Mononuclear cell (primary cell): ENCODE data around the gene KIF26B. TPM values are rescaled to one million over a fixed set of nuclear protein-coding genes. Genes with fewer than 3 reads are reported as not detected.
"Not testable (repeated sequence)": the region's sequence is repeated elsewhere in the genome, so short reads cannot be mapped to it uniquely, and the experiment has no call there.

Experiments used
- H3K27me3 ChIP-seq: 2 replicates; pipeline ENCODE4 v1.6.0; 2011; ENCODE audit warnings: low read length, control low read depth; ENCODE audit not compliant: insufficient read depth
- H3K4me1 ChIP-seq: 2 replicates; pipeline ENCODE4 v1.5.1; 2011; ENCODE audit warnings: mild to moderate bottlenecking, low read length, control low read depth; ENCODE audit not compliant: insufficient read depth
- H3K4me3 ChIP-seq: 2 replicates; pipeline ENCODE4 v1.5.1; 2011; ENCODE audit warnings: mild to moderate bottlenecking, low read length, moderate library complexity
- H3K9me3 ChIP-seq: 2 replicates; pipeline ENCODE4 v1.5.1; 2011; ENCODE audit warnings: low read depth, mild to moderate bottlenecking, control low read depth, low read length
- total RNA-seq: library from RNA; depleted of rRNA; stranded (reverse); fragments of >200 nt; gene quantifications from one replicate; pipeline ENCODE4 v1.2.3, GENCODE V29; 2012

Gene KIF26B
- total RNA-seq, 1 donor, result 0.31 TPM

DNA sequence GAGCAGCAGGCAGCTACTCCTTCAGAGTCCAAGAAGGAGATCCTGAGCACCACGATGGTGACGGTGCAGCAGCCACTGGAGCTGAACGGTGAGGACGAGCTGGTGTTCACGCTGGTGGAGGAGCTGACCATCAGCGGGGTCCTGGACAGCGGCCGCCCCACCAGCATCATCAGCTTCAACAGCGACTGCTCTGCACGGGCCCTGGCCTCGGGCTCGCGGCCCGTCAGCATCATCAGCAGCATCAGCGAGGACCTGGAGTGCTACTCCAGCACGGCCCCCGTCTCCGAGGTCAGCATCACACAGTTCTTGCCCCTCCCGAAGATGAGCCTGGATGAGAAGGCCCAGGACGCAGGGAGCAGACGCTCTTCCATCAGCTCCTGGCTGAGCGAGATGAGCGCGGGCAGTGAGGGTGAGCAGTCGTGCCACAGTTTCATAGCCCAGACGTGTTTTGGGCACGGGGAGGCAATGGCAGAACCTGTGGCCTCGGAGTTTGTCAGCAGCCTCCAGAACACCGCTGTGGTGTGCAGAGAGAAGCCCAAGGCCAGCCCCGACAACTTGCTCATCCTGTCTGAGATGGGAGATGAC, 531.8 kb downstream of the KIF26B start:
- H3K4me3 ChIP-seq, result no peak overlapping the region
- no peaks in the 10 kb centered on the region for H3K9me3 ChIP-seq
- H3K4me1 ChIP-seq, result no peaks in the 10 kb centered on the region
- no peaks in the 10 kb centered on the region for H3K27me3 ChIP-seq

GRCh38 chr1:245687152-245687635, 532.4 kb downstream of the KIF26B start:
- Histone ChIP-seq H3K4me1 (no peaks in the 10 kb centered on the region), H3K4me3 (no peak overlapping the region), H3K9me3 (no peaks in the 10 kb centered on the region), H3K27me3 (no peaks in the 10 kb centered on the region)

DNA sequence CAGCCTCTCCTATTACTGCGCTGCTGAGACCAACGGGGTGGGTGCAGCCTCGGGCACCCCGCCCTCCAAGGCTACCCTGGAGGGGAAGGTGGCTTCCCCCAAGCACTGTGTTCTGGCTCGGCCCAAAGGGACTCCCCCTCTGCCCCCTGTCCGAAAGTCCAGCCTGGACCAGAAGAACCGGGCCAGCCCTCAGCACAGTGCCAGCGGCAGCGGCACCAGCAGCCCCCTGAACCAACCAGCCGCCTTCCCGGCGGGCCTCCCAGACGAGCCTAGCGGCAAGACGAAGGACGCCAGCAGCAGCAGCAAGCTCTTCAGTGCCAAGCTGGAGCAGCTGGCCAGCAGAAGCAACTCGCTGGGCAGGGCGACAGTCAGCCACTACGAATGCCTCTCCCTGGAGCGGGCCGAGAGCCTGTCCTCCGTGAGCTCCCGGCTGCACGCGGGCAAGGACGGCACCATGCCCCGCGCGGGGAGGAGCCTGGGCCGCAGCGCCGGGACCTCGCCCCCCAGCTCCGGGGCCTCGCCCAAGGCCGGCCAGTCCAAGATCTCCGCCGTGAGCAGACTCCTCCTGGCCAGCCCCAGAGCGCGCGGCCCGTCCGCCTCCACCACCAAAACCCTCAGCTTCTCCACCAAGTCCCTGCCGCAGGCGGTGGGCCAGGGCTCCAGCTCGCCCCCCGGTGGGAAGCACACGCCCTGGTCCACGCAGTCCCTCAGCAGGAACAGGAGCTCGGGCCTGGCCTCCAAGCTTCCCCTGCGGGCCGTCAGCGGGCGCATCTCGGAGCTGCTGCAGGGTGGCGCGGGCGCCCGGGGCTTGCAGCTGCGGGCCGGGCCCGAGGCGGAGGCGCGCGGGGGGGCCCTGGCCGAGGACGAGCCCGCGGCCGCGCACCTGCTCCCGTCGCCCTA, 533.1 kb downstream of the KIF26B start:
- no peaks in the 10 kb centered on the region for H3K4me1 ChIP-seq
- H3K4me3 ChIP-seq, result no peak overlapping the region
- no peaks in the 10 kb centered on the region for H3K9me3 ChIP-seq
- H3K27me3 ChIP-seq, result no peaks in the 10 kb centered on the region

DNA sequence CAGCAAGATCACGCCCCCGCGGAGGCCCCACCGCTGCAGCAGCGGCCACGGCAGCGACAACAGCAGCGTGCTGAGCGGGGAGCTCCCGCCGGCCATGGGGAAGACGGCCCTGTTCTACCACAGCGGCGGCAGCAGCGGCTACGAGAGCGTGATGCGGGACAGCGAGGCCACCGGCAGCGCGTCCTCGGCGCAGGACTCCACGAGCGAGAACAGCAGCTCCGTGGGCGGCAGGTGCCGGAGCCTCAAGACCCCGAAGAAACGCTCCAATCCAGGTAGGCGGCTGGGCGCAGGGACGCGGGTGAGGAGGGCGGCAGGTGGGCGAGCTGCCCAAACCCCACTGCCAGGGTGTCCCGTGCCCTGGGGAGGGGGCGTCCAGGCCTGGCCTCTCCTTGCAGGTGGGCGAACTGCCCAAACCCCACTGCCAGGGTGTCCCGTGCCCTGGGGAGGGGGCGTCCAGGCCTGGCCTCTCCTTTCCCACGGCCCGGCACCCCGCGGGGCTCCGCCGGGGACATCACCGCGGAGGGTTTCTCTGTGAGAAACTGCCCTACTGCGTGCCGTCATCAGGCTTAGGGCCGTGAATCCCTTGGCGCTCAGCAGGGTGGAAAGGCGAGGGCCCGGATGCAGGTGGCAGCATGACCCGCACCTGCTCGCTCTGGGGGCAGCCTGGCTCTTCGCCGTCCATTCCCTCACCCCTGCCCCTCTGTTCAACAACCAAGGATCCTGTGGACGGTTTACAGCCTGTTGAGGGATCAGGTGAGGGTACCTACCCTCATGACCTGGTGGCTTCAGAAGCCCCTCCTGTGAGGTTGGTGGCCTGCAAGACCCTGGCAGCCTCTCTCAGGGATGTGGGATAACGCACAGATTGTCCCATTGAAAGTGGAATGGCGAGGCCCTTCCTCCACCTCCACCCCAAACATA, 534.0 kb downstream of the KIF26B start:
- H3K9me3 ChIP-seq, result no peaks in the 10 kb centered on the region
- no peaks in the 10 kb centered on the region for H3K27me3 ChIP-seq
- no peak overlapping the region for H3K4me3 ChIP-seq
- no peaks in the 10 kb centered on the region for H3K4me1 ChIP-seq

GRCh38 chr1:245690156-245690690, 535.4 kb downstream of the KIF26B start:
- Histone ChIP-seq H3K9me3 (no peaks in the 10 kb centered on the region), H3K4me3 (no peak overlapping the region), H3K4me1 (no peaks in the 10 kb centered on the region), H3K27me3 (no peaks in the 10 kb centered on the region)

DNA sequence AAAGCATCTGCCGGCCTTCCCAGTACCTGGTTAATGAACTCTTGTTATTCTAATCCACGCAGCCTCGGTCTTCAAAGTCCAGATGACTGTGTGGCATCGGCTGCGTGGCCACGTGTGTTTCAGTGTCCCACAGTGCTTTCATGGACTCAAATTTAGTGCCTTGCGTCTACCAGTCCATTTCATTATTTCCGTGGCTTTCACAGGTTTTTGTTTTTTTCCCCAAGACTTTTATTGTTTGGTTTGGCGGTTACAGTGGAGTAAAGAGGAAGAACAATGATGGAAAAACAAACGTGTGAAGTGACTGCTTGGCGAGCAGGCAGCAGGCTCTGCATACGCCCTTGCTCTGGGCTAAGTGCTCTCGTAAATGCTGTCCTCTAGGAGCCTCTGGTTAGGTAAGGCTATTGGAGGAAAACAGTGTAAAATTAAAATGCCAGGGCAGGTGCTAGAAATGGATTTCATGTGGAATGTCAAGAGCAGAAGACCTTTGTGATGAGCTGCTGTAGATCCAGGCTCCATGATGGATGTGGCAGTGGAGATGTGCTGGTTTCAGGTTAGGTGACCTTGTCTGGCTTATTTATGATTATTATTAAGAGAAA, 536.3 kb downstream of the KIF26B start:
- H3K4me1 ChIP-seq, result no peaks in the 10 kb centered on the region
- H3K4me3 ChIP-seq, result no peak overlapping the region
- H3K9me3 ChIP-seq, result no peaks in the 10 kb centered on the region
- no peaks in the 10 kb centered on the region for H3K27me3 ChIP-seq

DNA sequence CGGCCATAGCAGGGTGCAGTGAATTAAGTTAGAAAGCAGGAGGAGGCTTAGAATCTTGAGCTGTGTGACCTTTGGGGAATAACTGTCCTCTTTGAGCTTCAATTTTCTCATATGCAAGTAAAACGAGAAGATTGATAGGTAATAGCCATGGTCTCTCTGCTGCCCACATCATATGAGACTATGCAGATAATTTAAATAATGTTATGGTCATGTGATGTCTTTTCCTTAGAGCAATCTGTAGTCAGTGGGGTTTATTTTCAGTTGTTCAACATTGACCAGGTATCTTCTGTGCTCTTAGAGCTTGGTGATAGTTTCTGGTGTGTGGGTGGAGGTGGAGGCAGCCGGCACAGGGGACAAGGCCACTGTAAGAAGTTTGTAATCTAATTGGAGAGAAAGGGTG, 537.1 kb downstream of the KIF26B start:
- Histone ChIP-seq H3K4me3 (no peak overlapping the region), H3K4me1 (no peaks in the 10 kb centered on the region), H3K9me3 (no peaks in the 10 kb centered on the region), H3K27me3 (no peaks in the 10 kb centered on the region)

GRCh38 chr1:245692318-245692717, 537.5 kb downstream of the KIF26B start:
- no peaks in the 10 kb centered on the region for H3K4me1 ChIP-seq
- H3K4me3 ChIP-seq, result no peak overlapping the region
- H3K9me3 ChIP-seq, result no peaks in the 10 kb centered on the region
- no peaks in the 10 kb centered on the region for H3K27me3 ChIP-seq

GRCh38 chr1:245693116-245693793, 538.5 kb downstream of the KIF26B start:
- Histone ChIP-seq H3K4me3 (no peak overlapping the region), H3K4me1 (no peaks in the 10 kb centered on the region), H3K9me3 (no peaks in the 10 kb centered on the region), H3K27me3 (no peaks in the 10 kb centered on the region)

DNA sequence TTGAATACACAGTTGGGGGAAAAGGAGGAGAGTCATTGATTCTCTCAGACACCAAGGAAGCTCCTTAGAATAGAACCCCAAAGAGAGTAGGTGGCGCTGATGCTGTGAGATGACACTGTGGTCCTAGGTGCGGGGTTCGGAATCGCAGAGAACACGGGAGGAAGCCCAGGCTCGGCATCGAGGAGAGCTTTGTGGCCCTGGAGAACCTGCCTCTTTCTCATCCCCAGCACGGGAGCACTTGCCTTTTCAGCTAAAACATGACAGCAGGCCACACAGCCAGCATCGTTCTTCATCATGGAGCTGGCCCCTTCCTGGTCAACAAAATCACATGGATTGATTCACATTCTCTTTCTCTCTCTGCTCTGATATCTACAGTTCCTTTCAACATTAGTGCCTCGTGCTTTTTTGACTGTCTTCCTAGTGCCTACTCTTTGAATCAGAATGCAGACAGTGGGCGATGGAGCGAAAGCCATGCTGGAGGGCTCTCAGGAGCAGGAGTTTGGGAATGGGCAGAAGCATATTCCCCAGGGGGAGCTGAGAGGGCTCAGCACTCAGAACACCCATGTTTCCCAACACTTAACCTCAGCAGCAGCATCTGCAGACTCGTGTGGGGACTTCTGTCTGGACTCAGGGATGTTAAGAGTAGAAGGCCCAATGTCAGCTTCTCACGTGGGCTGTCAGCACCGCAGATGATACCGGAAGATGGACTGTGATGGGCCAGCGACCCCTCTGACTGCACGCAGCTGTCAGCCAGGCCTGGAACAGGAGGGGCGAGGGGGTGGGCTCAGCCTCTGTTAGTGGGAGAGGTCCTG, 539.4 kb downstream of the KIF26B start:
- no peaks in the 10 kb centered on the region for H3K9me3 ChIP-seq
- H3K27me3 ChIP-seq, result no peaks in the 10 kb centered on the region
- H3K4me1 ChIP-seq, result no peaks in the 10 kb centered on the region
- no peak overlapping the region for H3K4me3 ChIP-seq

DNA sequence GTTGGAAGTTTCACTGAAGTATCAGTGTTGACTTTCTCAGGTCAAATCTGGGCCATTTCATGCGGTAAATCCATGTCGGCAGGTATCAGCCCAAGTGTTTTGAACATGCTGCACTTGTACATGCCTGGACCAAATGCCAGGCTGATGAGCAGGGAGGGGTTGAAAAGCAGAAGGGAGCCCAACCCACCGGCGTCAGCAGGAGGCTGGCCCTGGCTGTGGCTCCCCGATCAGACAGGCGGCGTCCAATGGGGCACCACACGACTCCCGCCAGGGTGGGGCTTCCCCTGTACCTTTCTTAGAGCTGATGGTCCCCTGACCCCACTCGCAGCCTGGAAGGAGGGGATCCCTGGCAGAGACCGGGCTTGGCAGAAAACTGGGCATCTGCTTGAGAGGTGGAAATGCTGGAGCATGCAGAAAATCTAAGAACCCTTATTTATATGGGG, 540.0 kb downstream of the KIF26B start:
- no peaks in the 10 kb centered on the region for H3K4me1 ChIP-seq
- no peaks in the 10 kb centered on the region for H3K27me3 ChIP-seq
- no peaks in the 10 kb centered on the region for H3K9me3 ChIP-seq
- no peak overlapping the region for H3K4me3 ChIP-seq

- Histone ChIP-seq H3K27me3 (no peaks in the 10 kb centered on the region), H3K4me1 (no peaks in the 10 kb centered on the region), H3K9me3 (no peaks in the 10 kb centered on the region), H3K4me3 (no peak overlapping the region)
Measured at GRCh38 chr1:245695211-245695610, 540.4 kb downstream of the KIF26B start.

- not testable (repeated sequence) for H3K9me3 ChIP-seq, H3K4me3 ChIP-seq, H3K4me1 ChIP-seq, H3K27me3 ChIP-seq
Measured at GRCh38 chr1:245695701-245696100, 540.9 kb downstream of the KIF26B start.
